ENCODE measurements around the gene ARL15. TPM values are rescaled to one million over a fixed set of nuclear protein-coding genes. Genes with fewer than 3 reads are reported as not detected.

Gene ARL15
- total RNA-seq, 1 donor from 2014 or later = 42.3 TPM

- no peak overlapping the region for H3K27ac ChIP-seq (ENCODE audit: low read depth, low read length)
- no peak overlapping the region for H3K9ac ChIP-seq (ENCODE audit: low read depth in 1 of 3, low read length in 3 of 3)
- H3K4me3 ChIP-seq (ENCODE audit: low read length in 3 of 3) = peak overlapping the region in 1 of 3 donors; percentile 28
- no peaks in the 10 kb centered on the region for H3K36me3 ChIP-seq (ENCODE audit: control insufficient read depth in 3 of 3, insufficient read depth in 3 of 3, low read length in 3 of 3)
- no peaks in the 10 kb centered on the region for H3K9me3 ChIP-seq (ENCODE audit: control insufficient read depth in 3 of 3, low read length in 3 of 3)
- H3K4me1 ChIP-seq (ENCODE audit: control insufficient read depth in 3 of 3, insufficient read depth in 3 of 3, low read length in 3 of 3) = peaks cover 0 to 5% (median 0%) of the 10 kb centered on the region in 3 donors
- H3K27me3 ChIP-seq (ENCODE audit: control insufficient read depth in 3 of 3, insufficient read depth in 3 of 3, low read length in 3 of 3) = no peaks in the 10 kb centered on the region
Measured at GRCh38 chr5:54148067-54148845, 162.1 kb downstream of the ARL15 start.

- Histone ChIP-seq H3K4me1 (ENCODE audit: control insufficient read depth in 3 of 3, insufficient read depth in 3 of 3, low read length in 3 of 3) (peaks cover 0 to 5% (median 0%) of the 10 kb centered on the region in 3 donors), H3K9me3 (ENCODE audit: control insufficient read depth in 3 of 3, low read length in 3 of 3) (no peaks in the 10 kb centered on the region), H3K9ac (ENCODE audit: low read depth in 1 of 3, low read length in 3 of 3) (no peak overlapping the region), H3K27ac (ENCODE audit: low read depth, low read length) (no peak overlapping the region), H3K36me3 (ENCODE audit: control insufficient read depth in 3 of 3, insufficient read depth in 3 of 3, low read length in 3 of 3) (no peaks in the 10 kb centered on the region), H3K4me3 (ENCODE audit: low read length in 3 of 3) (no peak overlapping the region), H3K27me3 (ENCODE audit: control insufficient read depth in 3 of 3, insufficient read depth in 3 of 3, low read length in 3 of 3) (no peaks in the 10 kb centered on the region)
Measured at GRCh38 chr5:54146916-54147315, 163.5 kb downstream of the ARL15 start.

- Histone ChIP-seq H3K4me1 (ENCODE audit: control insufficient read depth in 3 of 3, insufficient read depth in 3 of 3, low read length in 3 of 3) (peaks cover 0 to 5% (median 0%) of the 10 kb centered on the region in 3 donors), H3K27ac (ENCODE audit: low read depth, low read length) (no peak overlapping the region), H3K27me3 (ENCODE audit: control insufficient read depth in 3 of 3, insufficient read depth in 3 of 3, low read length in 3 of 3) (no peaks in the 10 kb centered on the region), H3K9ac (ENCODE audit: low read depth in 1 of 3, low read length in 3 of 3) (no peak overlapping the region), H3K36me3 (ENCODE audit: control insufficient read depth in 3 of 3, insufficient read depth in 3 of 3, low read length in 3 of 3) (no peaks in the 10 kb centered on the region), H3K9me3 (ENCODE audit: control insufficient read depth in 3 of 3, low read length in 3 of 3) (no peaks in the 10 kb centered on the region), H3K4me3 (ENCODE audit: low read length in 3 of 3) (no peak overlapping the region)
Measured at GRCh38 chr5:54146390-54146789, 164.0 kb downstream of the ARL15 start.

- H3K27me3 ChIP-seq (ENCODE audit: control insufficient read depth in 3 of 3, insufficient read depth in 3 of 3, low read length in 3 of 3) = no peaks in the 10 kb centered on the region
- H3K4me3 ChIP-seq (ENCODE audit: low read length in 3 of 3) = no peak overlapping the region
Measured at GRCh38 chr5:54140247-54140840, 170.0 kb downstream of the ARL15 start.

GRCh38 chr5:54136516-54137440, 173.6 kb downstream of the ARL15 start:
- Histone ChIP-seq H3K27me3 (ENCODE audit: control insufficient read depth in 3 of 3, insufficient read depth in 3 of 3, low read length in 3 of 3) (no peaks in the 10 kb centered on the region), H3K9ac (ENCODE audit: low read depth in 1 of 3, low read length in 3 of 3) (no peak overlapping the region), H3K4me1 (ENCODE audit: control insufficient read depth in 3 of 3, insufficient read depth in 3 of 3, low read length in 3 of 3) (peaks cover 0 to 2% (median 0%) of the 10 kb centered on the region in 3 donors), H3K4me3 (ENCODE audit: low read length in 3 of 3) (no peak overlapping the region), H3K9me3 (ENCODE audit: control insufficient read depth in 3 of 3, low read length in 3 of 3) (no peaks in the 10 kb centered on the region), H3K27ac (ENCODE audit: low read depth, low read length) (no peak overlapping the region), H3K36me3 (ENCODE audit: control insufficient read depth in 3 of 3, insufficient read depth in 3 of 3, low read length in 3 of 3) (no peaks in the 10 kb centered on the region)

More at GRCh38 chr5:54140247-54140840, 170.0 kb downstream of the ARL15 start:
- H3K4me1 ChIP-seq (ENCODE audit: control insufficient read depth in 3 of 3, insufficient read depth in 3 of 3, low read length in 3 of 3) = peaks cover 0 to 2% (median 0%) of the 10 kb centered on the region in 3 donors
- no peaks in the 10 kb centered on the region for H3K9me3 ChIP-seq (ENCODE audit: control insufficient read depth in 3 of 3, low read length in 3 of 3)
- H3K27ac ChIP-seq (ENCODE audit: low read depth, low read length) = no peak overlapping the region
- no peak overlapping the region for H3K9ac ChIP-seq (ENCODE audit: low read depth in 1 of 3, low read length in 3 of 3)
- no peaks in the 10 kb centered on the region for H3K36me3 ChIP-seq (ENCODE audit: control insufficient read depth in 3 of 3, insufficient read depth in 3 of 3, low read length in 3 of 3)

GRCh38 chr5:54135042-54135441, 175.3 kb downstream of the ARL15 start:
- no peak overlapping the region for H3K27ac ChIP-seq (ENCODE audit: low read depth, low read length)

GRCh38 chr5:54133917-54134316, 176.5 kb downstream of the ARL15 start:
- Histone ChIP-seq H3K27me3 (ENCODE audit: control insufficient read depth in 3 of 3, insufficient read depth in 3 of 3, low read length in 3 of 3) (no peaks in the 10 kb centered on the region), H3K27ac (ENCODE audit: low read depth, low read length) (no peak overlapping the region), H3K9me3 (ENCODE audit: control insufficient read depth in 3 of 3, low read length in 3 of 3) (no peaks in the 10 kb centered on the region)

More at GRCh38 chr5:54135042-54135441, 175.3 kb downstream of the ARL15 start:
- Histone ChIP-seq H3K4me1 (ENCODE audit: control insufficient read depth in 3 of 3, insufficient read depth in 3 of 3, low read length in 3 of 3) (peaks cover 0 to 2% (median 0%) of the 10 kb centered on the region in 3 donors), H3K9me3 (ENCODE audit: control insufficient read depth in 3 of 3, low read length in 3 of 3) (no peaks in the 10 kb centered on the region), H3K4me3 (ENCODE audit: low read length in 3 of 3) (no peak overlapping the region), H3K9ac (ENCODE audit: low read depth in 1 of 3, low read length in 3 of 3) (no peak overlapping the region), H3K36me3 (ENCODE audit: control insufficient read depth in 3 of 3, insufficient read depth in 3 of 3, low read length in 3 of 3) (no peaks in the 10 kb centered on the region), H3K27me3 (ENCODE audit: control insufficient read depth in 3 of 3, insufficient read depth in 3 of 3, low read length in 3 of 3) (no peaks in the 10 kb centered on the region)

GRCh38 chr5:54120473-54120872, 189.9 kb downstream of the ARL15 start:
- Histone ChIP-seq H3K9ac (ENCODE audit: low read depth in 1 of 3, low read length in 3 of 3) (no peak overlapping the region), H3K4me1 (ENCODE audit: control insufficient read depth in 3 of 3, insufficient read depth in 3 of 3, low read length in 3 of 3) (no peaks in the 10 kb centered on the region), H3K4me3 (ENCODE audit: low read length in 3 of 3) (no peak overlapping the region), H3K9me3 (ENCODE audit: control insufficient read depth in 3 of 3, low read length in 3 of 3) (peaks cover 0 to 3% (median 0%) of the 10 kb centered on the region in 3 donors), H3K27me3 (ENCODE audit: control insufficient read depth in 3 of 3, insufficient read depth in 3 of 3, low read length in 3 of 3) (no peaks in the 10 kb centered on the region), H3K36me3 (ENCODE audit: control insufficient read depth in 3 of 3, insufficient read depth in 3 of 3, low read length in 3 of 3) (no peaks in the 10 kb centered on the region), H3K27ac (ENCODE audit: low read depth, low read length) (no peak overlapping the region)

More at GRCh38 chr5:54133917-54134316, 176.5 kb downstream of the ARL15 start:
- Histone ChIP-seq H3K4me3 (ENCODE audit: low read length in 3 of 3) (no peak overlapping the region), H3K4me1 (ENCODE audit: control insufficient read depth in 3 of 3, insufficient read depth in 3 of 3, low read length in 3 of 3) (peaks cover 0 to 2% (median 0%) of the 10 kb centered on the region in 3 donors), H3K9ac (ENCODE audit: low read depth in 1 of 3, low read length in 3 of 3) (no peak overlapping the region), H3K36me3 (ENCODE audit: control insufficient read depth in 3 of 3, insufficient read depth in 3 of 3, low read length in 3 of 3) (no peaks in the 10 kb centered on the region)

GRCh38 chr5:54117957-54118356, 192.4 kb downstream of the ARL15 start:
- H3K4me1 ChIP-seq (ENCODE audit: control insufficient read depth in 3 of 3, insufficient read depth in 3 of 3, low read length in 3 of 3) = no peaks in the 10 kb centered on the region
- no peak overlapping the region for H3K27ac ChIP-seq (ENCODE audit: low read depth, low read length)
- H3K27me3 ChIP-seq (ENCODE audit: control insufficient read depth in 3 of 3, insufficient read depth in 3 of 3, low read length in 3 of 3) = no peaks in the 10 kb centered on the region
- no peak overlapping the region for H3K9ac ChIP-seq (ENCODE audit: low read depth in 1 of 3, low read length in 3 of 3)
- no peaks in the 10 kb centered on the region for H3K36me3 ChIP-seq (ENCODE audit: control insufficient read depth in 3 of 3, insufficient read depth in 3 of 3, low read length in 3 of 3)
- H3K9me3 ChIP-seq (ENCODE audit: control insufficient read depth in 3 of 3, low read length in 3 of 3) = no peaks in the 10 kb centered on the region
- H3K4me3 ChIP-seq (ENCODE audit: low read length in 3 of 3) = no peak overlapping the region

Data from skeletal muscle tissue (tissue), 4 donors.